HepG2 (cell line): Measurements from ENCODE around the gene ALG9. TPM values are rescaled to one million over a fixed set of nuclear protein-coding genes. Genes with fewer than 3 reads are reported as not detected.

Experiments used
- ETV6 ChIP-seq: sonication (generic); formaldehyde crosslinking; conservative IDR thresholded peaks from 2 replicates; pipeline ENCODE4 v1.4.0; 2020; ENCODE audit warnings: missing genetic modification reagents
- HDAC2 ChIP-seq: sonication (generic); formaldehyde crosslinking; IDR thresholded peaks from 2 replicates; pipeline ENCODE4 v1.4.0; 2020; ENCODE audit warnings: missing genetic modification reagents
- HHEX ChIP-seq: IDR thresholded peaks from 2 replicates; pipeline ENCODE4 v1.6.1; 2016; ENCODE audit warnings: control low read depth
- MXD4 ChIP-seq: IDR thresholded peaks from 2 replicates; pipeline ENCODE4 v1.6.1; 2016; ENCODE audit warnings: mild to moderate bottlenecking, missing biosample characterization, missing genetic modification reagents
- MYPOP ChIP-seq: sonication (generic); formaldehyde crosslinking; IDR thresholded peaks from 2 replicates; pipeline ENCODE4 v1.8.1; 2023; ENCODE audit warnings: mild to moderate bottlenecking, moderate library complexity, missing genetic modification reagents
- SMYD3 ChIP-seq: sonication (generic); formaldehyde crosslinking; IDR thresholded peaks from 2 replicates; pipeline ENCODE4 v1.8.1; 2023; ENCODE audit warnings: mild to moderate bottlenecking, missing genetic modification reagents
- SUZ12 ChIP-seq: fragments of 150-350 bp; IDR thresholded peaks from 2 replicates; pipeline ENCODE4 v1.6.1; 2014; ENCODE audit warnings: low read depth, low read length
- TFDP2 ChIP-seq: sonication (generic); formaldehyde crosslinking; IDR thresholded peaks from 2 replicates; pipeline ENCODE4 v1.4.0; 2020; ENCODE audit warnings: missing genetic modification reagents
- TGIF2 ChIP-seq: IDR thresholded peaks from 2 replicates; pipeline ENCODE4 v1.6.1; 2016; ENCODE audit warnings: control low read depth, missing compliant biosample characterization
- UBTF ChIP-seq: sonication (generic); formaldehyde crosslinking; IDR thresholded peaks from 2 replicates; pipeline ENCODE4 v1.4.0; 2020; ENCODE audit warnings: mild to moderate bottlenecking, missing genetic modification reagents
- ZBTB38 ChIP-seq: sonication (generic); formaldehyde crosslinking; IDR thresholded peaks from 2 replicates; pipeline ENCODE4 v1.5.1; 2020; ENCODE audit warnings: mild to moderate bottlenecking, missing genetic modification reagents
- ZNF407 ChIP-seq: sonication (generic); formaldehyde crosslinking; IDR thresholded peaks from one replicate; pipeline ENCODE4 v1.5.1; 2020; ENCODE audit warnings: mild to moderate bottlenecking, missing genetic modification reagents; ENCODE audit errors: not compliant biosample characterization
- ZNF737 ChIP-seq: sonication (generic); formaldehyde crosslinking; IDR thresholded peaks from 2 replicates; pipeline ENCODE4 v1.5.0; 2020; ENCODE audit warnings: missing genetic modification reagents, mild to moderate bottlenecking, borderline replicate concordance
- ZNF777 ChIP-seq: sonication (generic); formaldehyde crosslinking; IDR thresholded peaks from 2 replicates; pipeline ENCODE4 v1.4.0; 2020; ENCODE audit warnings: missing genetic modification reagents
- polyA plus RNA-seq, 8 experiments: library from polyadenylated mRNA; depleted of rRNA in 3 of 8; stranded (reverse) in 7 of 8; unstranded in 1 of 8; fragments of >200 nt; fragmentation: Illumina TruSeq in 4 of 8; extraction: Trizol in 4 of 8; gene quantifications; 2 replicates each; pipeline versions ENCODE4 v1.2.1 to v1.2.3, GENCODE V29; 2011 to 2016; ENCODE audit warnings: low read depth in 4 of 8, missing spikeins in 1 of 8, mixed read lengths in 1 of 8; ENCODE audit not compliant: insufficient read depth in 1 of 8
- total RNA-seq, 5 experiments: library from RNA; depleted of rRNA; stranded (reverse); fragments of >200 nt; fragmentation: Illumina TruSeq; extraction: Trizol; gene quantifications; 2 replicates each; pipeline ENCODE4 v1.2.3, GENCODE V29; 2016; ENCODE audit warnings: low read depth in 1 of 5

ALG9 gene
- total and polyA plus RNA-seq, 2 of the 13 experiments (the other 11 are each of a cell fraction or from before 2014, with no cell fraction given), result 39.4 to 40.6 TPM

- TF ChIP-seq ZNF737 (CRISPR knock-in tag) (no peak), MXD4 (0 out of 2 replicates have a peak, but pooled peaks have one; percentile 9), UBTF (CRISPR knock-in tag) (no peak), MYPOP (CRISPR knock-in tag) (0 out of 2 replicates have a peak, but pooled peaks have one; percentile 26), ZBTB38 (CRISPR knock-in tag) (no peak), TFDP2 (CRISPR knock-in tag) (peak; percentile 9; the same call in 1 of the 2 replicates), SUZ12 (no peak), ETV6 (CRISPR knock-in tag) (no peak), TGIF2 (CRISPR knock-in tag) (0 out of 2 replicates have a peak, but pooled peaks have one; percentile 75), HDAC2 (CRISPR knock-in tag) (peak; percentile 61; the same call in 1 of the 2 replicates), ZNF777 (CRISPR knock-in tag) (no peak), HHEX (CRISPR knock-in tag) (no peak), SMYD3 (0 out of 2 replicates have a peak, but pooled peaks have one; percentile 34), ZNF407 (CRISPR knock-in tag) (no peak)
Measured at GRCh38 chr11:111777094-111778046, 94.0 kb downstream of the ALG9 start (continued).
